G401 (cell line): Measurements from ENCODE around the gene SH3YL1. TPM values are rescaled to one million over a fixed set of nuclear protein-coding genes. Genes with fewer than 3 reads are reported as not detected.

Experiments
- total RNA-seq: library from RNA; depleted of rRNA; stranded (reverse); fragments of >200 nt; shearing (Covaris generic); gene quantifications from 2 replicates; pipeline ENCODE4 v1.2.3, GENCODE V29; 2014; rRNA removed

The SH3YL1 gene
- total RNA-seq, 1 experiment from 2014 or later: 20.4 TPM

Other genes starting within 250 kb of the SH3YL1 start
- not detected in 2 replicates for gene FAM110C, start 217.5 kb downstream of the SH3YL1 start, total RNA-seq
- gene ACP1, start 915 bp upstream of the SH3YL1 start, total RNA-seq: 170 and 198 TPM in 2 replicates
- gene ALKAL2, start 24.1 kb upstream of the SH3YL1 start, total RNA-seq: not detected in 2 replicates